Osteoblast (primary cell): ENCODE measurements around the gene PAK1. TPM values are rescaled to one million over a fixed set of nuclear protein-coding genes. Genes with fewer than 3 reads are reported as not detected.

Experiments used
- DNase-seq: peaks from one replicate; pipeline ENCODE4 v3.0.0; 2011; ENCODE audit warnings: low spot score, mixed read lengths; ENCODE audit not compliant: insufficient read length; ENCODE audit errors: missing footprints
- H2AFZ ChIP-seq: 2 replicates; pipeline ENCODE4 v1.6.0; 2011; ENCODE audit warnings: mild to moderate bottlenecking, low read length
- H3K27ac ChIP-seq: 2 replicates; pipeline ENCODE4 v1.5.1; 2011; ENCODE audit warnings: mild to moderate bottlenecking, low read depth, low read length, moderate library complexity
- H3K27me3 ChIP-seq: 2 replicates; pipeline ENCODE4 v1.6.0; 2012; ENCODE audit warnings: mild to moderate bottlenecking, control low read depth, inconsistent platforms, low read length, moderate library complexity; ENCODE audit not compliant: insufficient read depth
- H3K36me3 ChIP-seq: 2 replicates; pipeline ENCODE4 v1.5.1; 2011; ENCODE audit warnings: mild to moderate bottlenecking, low read length, control low read depth, moderate library complexity; ENCODE audit not compliant: insufficient read depth
- H3K4me1 ChIP-seq: 2 replicates; pipeline ENCODE4 v1.5.1; 2011; ENCODE audit warnings: mild to moderate bottlenecking, low read length, control low read depth, moderate library complexity; ENCODE audit not compliant: insufficient read depth
- H3K4me2 ChIP-seq: 2 replicates; pipeline ENCODE4 v1.6.0; 2011; ENCODE audit warnings: mild to moderate bottlenecking, low read length; ENCODE audit not compliant: insufficient read depth
- H3K4me3 ChIP-seq: fragments of 200-600 bp; sonication (generic); 3 replicates; pipeline ENCODE4 v1.5.1; 2012; ENCODE audit warnings: mild to moderate bottlenecking, low read length, inconsistent platforms; ENCODE audit not compliant: insufficient read depth
- H3K79me2 ChIP-seq: 2 replicates; pipeline ENCODE4 v1.6.0; 2012; ENCODE audit warnings: mild to moderate bottlenecking, low read length, control low read depth, inconsistent platforms; ENCODE audit not compliant: insufficient read depth
- H3K9me3 ChIP-seq: 2 replicates; pipeline ENCODE4 v1.5.1; 2011; ENCODE audit warnings: low read depth, low read length, control low read depth
- H4K20me1 ChIP-seq: 2 replicates; pipeline ENCODE4 v1.6.0; 2012; ENCODE audit warnings: mild to moderate bottlenecking, low read length, control low read depth; ENCODE audit not compliant: insufficient read depth
- total RNA-seq: library from RNA; depleted of rRNA; stranded (reverse); fragments of >200 nt; gene quantifications from 2 replicates; pipeline ENCODE4 v1.2.3, GENCODE V29; 2012
- TF ChIP-seq, protein P1 (sequence below): IDR thresholded peaks from 2 replicates; pipeline ENCODE4 v1.5.1; 2011; ENCODE audit warnings: mild to moderate bottlenecking, low read depth, low read length, moderate library complexity; ENCODE audit errors: extremely low read depth

PAK1 gene
- 34.4 and 44.2 TPM in 2 replicates for total RNA-seq

DNA sequence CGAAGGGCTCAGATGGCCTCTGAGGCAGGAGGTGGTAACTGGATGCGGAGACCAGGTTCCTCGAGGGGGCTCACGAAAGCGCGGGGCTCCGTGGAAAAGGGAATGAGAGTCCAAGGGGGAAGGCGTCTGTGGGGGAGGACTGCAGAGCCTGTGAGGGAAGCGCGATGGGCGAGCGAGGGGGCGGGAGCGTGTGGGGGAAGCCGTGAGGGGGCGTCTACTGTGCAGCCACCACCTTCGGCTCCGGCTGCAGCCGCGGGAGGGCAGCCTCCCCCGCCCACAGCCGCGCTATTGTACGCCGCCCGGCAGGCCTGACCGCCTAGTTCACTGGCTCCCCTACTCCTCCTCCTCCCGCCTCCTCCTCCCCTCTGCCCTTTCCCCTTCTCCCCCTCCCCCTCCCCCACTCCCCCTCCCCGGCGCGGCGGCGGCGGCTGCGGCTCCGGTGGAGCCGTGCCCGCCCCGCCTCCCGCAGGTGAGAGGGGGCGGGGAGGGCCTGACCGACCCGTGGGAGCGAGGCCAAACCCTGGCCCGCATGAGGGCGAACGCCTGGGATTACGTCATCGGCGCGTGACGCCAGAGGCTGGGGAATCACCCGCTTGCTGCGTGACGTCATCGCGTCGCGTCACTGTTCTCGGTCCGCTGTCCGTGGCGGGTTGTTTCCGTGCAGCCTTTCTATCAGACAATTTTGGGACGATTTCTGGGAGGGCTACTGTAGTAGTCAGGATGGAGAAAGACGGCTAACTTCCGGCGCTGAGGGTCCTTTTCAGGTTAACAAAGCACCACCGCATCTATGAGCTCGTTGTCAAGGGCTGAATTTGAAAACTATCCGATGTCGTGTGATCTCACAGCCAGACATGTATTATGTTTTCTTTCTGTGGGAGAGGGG lies at the start of gene PAK1:
Gene PAK1 (minus strand): TSS at position 294 of the 883 bp plus-strand sequence. CDS start 81,574 bp downstream, outside the sequence.
- Histone ChIP-seq H4K20me1 (no peaks in the 10 kb centered on the region), H3K27ac (no peak within 1 kb of the TSS), H3K4me2 (peak within 1 kb of the TSS; percentile 74), H3K27me3 (peaks cover 46% of the 10 kb centered on the region), H3K9me3 (no peaks in the 10 kb centered on the region), H3K79me2 (no peaks in the 10 kb centered on the region), H3K4me3 (peak within 1 kb of the TSS; percentile 64), H3K4me1 (peaks cover 4% of the 10 kb centered on the region), H2AFZ (peak within 1 kb of the TSS; percentile 53), H3K36me3 (no peaks in the 10 kb centered on the region)
- TF ChIP-seq, protein P1, sequence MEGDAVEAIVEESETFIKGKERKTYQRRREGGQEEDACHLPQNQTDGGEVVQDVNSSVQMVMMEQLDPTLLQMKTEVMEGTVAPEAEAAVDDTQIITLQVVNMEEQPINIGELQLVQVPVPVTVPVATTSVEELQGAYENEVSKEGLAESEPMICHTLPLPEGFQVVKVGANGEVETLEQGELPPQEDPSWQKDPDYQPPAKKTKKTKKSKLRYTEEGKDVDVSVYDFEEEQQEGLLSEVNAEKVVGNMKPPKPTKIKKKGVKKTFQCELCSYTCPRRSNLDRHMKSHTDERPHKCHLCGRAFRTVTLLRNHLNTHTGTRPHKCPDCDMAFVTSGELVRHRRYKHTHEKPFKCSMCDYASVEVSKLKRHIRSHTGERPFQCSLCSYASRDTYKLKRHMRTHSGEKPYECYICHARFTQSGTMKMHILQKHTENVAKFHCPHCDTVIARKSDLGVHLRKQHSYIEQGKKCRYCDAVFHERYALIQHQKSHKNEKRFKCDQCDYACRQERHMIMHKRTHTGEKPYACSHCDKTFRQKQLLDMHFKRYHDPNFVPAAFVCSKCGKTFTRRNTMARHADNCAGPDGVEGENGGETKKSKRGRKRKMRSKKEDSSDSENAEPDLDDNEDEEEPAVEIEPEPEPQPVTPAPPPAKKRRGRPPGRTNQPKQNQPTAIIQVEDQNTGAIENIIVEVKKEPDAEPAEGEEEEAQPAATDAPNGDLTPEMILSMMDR, result no peak
- peak; percentile 97 for DNase-seq

DNA sequence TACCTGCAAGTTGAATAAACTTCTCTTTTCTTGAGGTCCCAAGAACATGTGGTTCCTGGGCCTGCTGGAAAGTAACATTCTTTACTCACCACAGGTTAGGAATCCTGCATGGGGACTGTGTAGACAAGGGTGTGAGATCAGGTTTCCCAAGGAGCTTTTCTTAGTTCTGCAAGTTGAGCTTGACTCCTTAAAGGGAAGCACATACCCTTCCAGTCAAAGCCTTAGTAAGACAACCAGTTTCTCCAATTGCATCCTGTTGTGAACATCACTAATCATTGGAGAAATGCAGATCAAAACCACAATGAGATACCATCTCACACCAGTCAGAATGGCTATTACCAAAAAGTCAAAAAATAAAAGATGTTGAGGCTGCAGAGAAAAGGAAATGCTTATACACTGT lies 48.3 kb upstream of the PAK1 start:
- DNase-seq, result no peak
- TF ChIP-seq, protein P1, result no peak
- Histone ChIP-seq H3K36me3 (no peaks in the 10 kb centered on the region), H3K4me3 (no peak overlapping the region), H3K27me3 (no peaks in the 10 kb centered on the region), H3K79me2 (no peaks in the 10 kb centered on the region), H3K9me3 (no peaks in the 10 kb centered on the region), H3K4me2 (no peak overlapping the region), H2AFZ (no peak overlapping the region), H3K27ac (no peak overlapping the region), H4K20me1 (no peaks in the 10 kb centered on the region), H3K4me1 (peaks cover 2% of the 10 kb centered on the region)

DNA sequence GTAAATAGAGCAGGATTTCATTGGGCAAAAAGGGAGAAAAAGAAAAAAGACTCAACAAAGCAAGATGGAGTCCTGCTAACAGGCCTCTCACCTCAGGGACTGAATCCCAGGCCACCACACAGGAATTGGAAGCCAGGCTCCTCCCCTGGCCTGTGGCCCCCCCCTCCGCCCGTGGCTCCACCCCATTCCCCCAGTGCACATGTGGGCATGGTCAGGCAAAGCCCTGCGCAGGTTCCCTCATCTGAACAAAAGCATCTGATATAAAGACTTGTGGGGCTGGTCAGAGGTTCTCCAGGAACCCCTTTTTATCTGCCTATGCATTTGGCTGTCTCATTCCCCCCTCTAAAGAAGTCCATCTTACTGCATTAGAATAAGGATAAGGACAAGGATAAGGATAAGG lies 46.0 kb upstream of the PAK1 start:
- Histone ChIP-seq H3K4me3 (no peak overlapping the region), H3K27ac (no peak overlapping the region), H3K4me2 (no peak overlapping the region), H3K9me3 (no peaks in the 10 kb centered on the region), H3K27me3 (no peaks in the 10 kb centered on the region), H3K36me3 (no peaks in the 10 kb centered on the region), H4K20me1 (no peaks in the 10 kb centered on the region), H2AFZ (no peak overlapping the region), H3K4me1 (peaks cover 3% of the 10 kb centered on the region), H3K79me2 (no peaks in the 10 kb centered on the region)
- TF ChIP-seq, protein P1, result no peak
- DNase-seq, result no peak

DNA sequence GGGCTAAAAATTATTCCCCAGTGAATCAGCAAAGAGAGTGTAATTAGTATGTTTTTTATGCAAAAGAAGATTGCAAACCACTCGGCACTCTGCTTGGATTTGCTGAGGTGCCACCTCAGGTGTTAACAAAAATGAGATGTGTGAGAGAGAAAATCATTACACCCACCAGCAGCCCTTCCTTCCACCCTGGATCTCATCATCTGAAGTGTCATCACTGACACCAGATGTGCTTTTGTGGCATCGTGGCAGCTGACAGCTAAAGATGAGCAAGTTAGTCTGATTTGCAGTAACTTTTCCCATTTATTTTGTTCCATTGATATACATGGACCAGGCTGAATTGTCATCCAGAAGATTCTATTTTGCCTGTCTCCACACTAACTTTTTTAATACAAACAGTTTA lies 44.6 kb upstream of the PAK1 start:
- no peaks in the 10 kb centered on the region for H4K20me1 ChIP-seq
- DNase-seq, result no peak
- no peaks in the 10 kb centered on the region for H3K9me3 ChIP-seq
- H3K4me2 ChIP-seq, result no peak overlapping the region
- H3K4me3 ChIP-seq, result no peak overlapping the region
- H3K4me1 ChIP-seq, result peaks cover 3% of the 10 kb centered on the region
- TF ChIP-seq, protein P1, result no peak
- H3K36me3 ChIP-seq, result no peaks in the 10 kb centered on the region
- no peaks in the 10 kb centered on the region for H3K79me2 ChIP-seq
- H3K27ac ChIP-seq, result no peak overlapping the region
- no peak overlapping the region for H2AFZ ChIP-seq
- no peaks in the 10 kb centered on the region for H3K27me3 ChIP-seq
